SK-N-MC (cell line): ENCODE results near the gene F3.

Experiments used
- DNase-seq: peaks from one replicate; pipeline ENCODE4 v3.0.0-alpha.2; 2011; ENCODE audit warnings: low read depth, low spot score
- H3K27ac ChIP-seq: fragments of 200-600 bp; sonication (generic); 2 replicates; pipeline ENCODE4 v1.5.1; 2016; ENCODE audit warnings: mixed run types
- H3K36me3 ChIP-seq: fragments of 200-600 bp; sonication (generic); 2 replicates; pipeline ENCODE4 v1.6.1; 2017; ENCODE audit warnings: antibody characterized with exemption, low read length, mixed read lengths; ENCODE audit not compliant: insufficient read depth
- H3K4me3 ChIP-seq: fragments of 200-600 bp; sonication (generic); 2 replicates; pipeline ENCODE4 v1.5.1; 2016
- H3K9ac ChIP-seq: fragments of 200-600 bp; sonication (generic); 2 replicates; pipeline ENCODE4 v1.8.0; 2017; ENCODE audit warnings: mixed run types, mixed read lengths; ENCODE audit not compliant: insufficient read length
- H3K9me3 ChIP-seq: fragments of 200-600 bp; sonication (generic); 2 replicates; pipeline ENCODE4 v1.6.1; 2017; ENCODE audit warnings: low read depth, mild to moderate bottlenecking, antibody characterized with exemption, low read length, moderate library complexity, mixed read lengths
- EZH2 ChIP-seq: fragments of 200-600 bp; sonication (generic); IDR thresholded peaks from one replicate; pipeline ENCODE4 v1.6.1; 2017; ENCODE audit warnings: antibody characterized with exemption
- FOXP2 ChIP-seq: optimal IDR thresholded peaks from 2 replicates; pipeline ENCODE3; 2011; ENCODE audit warnings: mild to moderate bottlenecking, moderate library complexity; ENCODE audit not compliant: insufficient read depth; ENCODE audit errors: extremely low read length, control extremely low read depth
- POLR2AphosphoS5 ChIP-seq: IDR thresholded peaks from 2 replicates; pipeline ENCODE4 v1.6.1; 2012; ENCODE audit warnings: mild to moderate bottlenecking, low read depth, low read length, borderline replicate concordance

F3 gene

DNA sequence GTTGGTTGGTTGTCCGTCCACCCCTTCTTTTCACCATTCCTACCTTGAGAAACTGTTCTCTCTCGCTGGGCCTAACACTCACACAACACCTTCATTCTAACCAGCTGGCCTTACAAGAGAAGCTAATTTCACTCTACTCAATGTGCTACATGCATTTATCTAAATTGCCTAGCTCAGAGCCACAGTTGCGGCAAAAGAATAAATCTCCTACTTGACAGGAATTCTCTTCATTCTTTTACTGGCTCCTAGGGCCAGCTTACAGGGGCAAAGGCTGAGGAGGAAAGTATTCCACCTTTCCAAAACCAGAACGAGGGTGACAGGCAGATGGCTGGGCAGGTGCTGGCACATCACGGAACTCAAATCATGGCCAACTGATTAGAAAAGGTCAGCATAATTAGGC is 6.5 kb downstream of the F3 start:
- H3K36me3 ChIP-seq, result peaks cover 66% of the 10 kb centered on the region
- no peak overlapping the region for H3K4me3 ChIP-seq
- TF ChIP-seq EZH2, result no peak
- no peak overlapping the region for H3K9ac ChIP-seq
- no peak overlapping the region for H3K27ac ChIP-seq
- DNase-seq, result no peak
- H3K9me3 ChIP-seq, result no peaks in the 10 kb centered on the region

GRCh38 chr1:94532077-94532476 is 9.5 kb downstream of the F3 start:
- H3K9ac ChIP-seq, result no peak overlapping the region
- no peak for DNase-seq
- TF ChIP-seq POLR2AphosphoS5, result no peak
- no peak for TF ChIP-seq FOXP2
- no peak for TF ChIP-seq EZH2
- H3K27ac ChIP-seq, result no peak overlapping the region
- no peak overlapping the region for H3K4me3 ChIP-seq
- H3K36me3 ChIP-seq, result peaks cover 60% of the 10 kb centered on the region
- no peaks in the 10 kb centered on the region for H3K9me3 ChIP-seq

DNA sequence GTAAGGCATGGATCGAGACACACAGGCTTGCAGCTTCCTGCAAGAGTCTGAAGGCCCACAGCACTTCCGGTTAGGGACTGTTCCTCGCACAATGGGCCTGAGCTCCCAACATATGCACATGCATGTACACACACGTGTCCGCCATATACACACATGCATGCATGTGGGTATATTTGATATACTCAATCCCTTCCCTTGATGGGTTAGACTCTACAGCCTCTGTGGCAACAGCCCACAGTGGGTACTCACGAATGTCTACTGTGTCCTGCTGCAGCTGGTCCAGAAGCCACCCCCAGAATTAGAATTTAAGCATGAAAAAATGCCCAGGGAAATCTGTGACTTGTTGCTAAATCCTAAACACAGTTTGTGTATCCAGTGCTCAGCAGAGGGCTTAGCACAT is 9.9 kb downstream of the F3 start:
- Histone ChIP-seq H3K9me3 (no peaks in the 10 kb centered on the region), H3K36me3 (peaks cover 56% of the 10 kb centered on the region), H3K9ac (no peak overlapping the region), H3K4me3 (no peak overlapping the region), H3K27ac (no peak overlapping the region)
- TF ChIP-seq FOXP2 (no peak), POLR2AphosphoS5 (no peak), EZH2 (no peak)
- no peak for DNase-seq

GRCh38 chr1:94530373-94530878 is 11.1 kb downstream of the F3 start:
- DNase-seq, result no peak
- Histone ChIP-seq H3K36me3 (peaks cover 47% of the 10 kb centered on the region), H3K27ac (no peak overlapping the region), H3K9ac (no peak overlapping the region), H3K9me3 (no peaks in the 10 kb centered on the region), H3K4me3 (no peak overlapping the region)
- TF ChIP-seq POLR2AphosphoS5 (no peak), EZH2 (no peak), FOXP2 (no peak)

GRCh38 chr1:94529416-94529815 is 12.1 kb downstream of the F3 start:
- Histone ChIP-seq H3K36me3 (peaks cover 37% of the 10 kb centered on the region), H3K9me3 (no peaks in the 10 kb centered on the region), H3K4me3 (no peak overlapping the region), H3K27ac (no peak overlapping the region), H3K9ac (no peak overlapping the region)
- no peak for TF ChIP-seq POLR2AphosphoS5
- no peak for TF ChIP-seq FOXP2
- no peak for TF ChIP-seq EZH2
- DNase-seq, result no peak

DNA sequence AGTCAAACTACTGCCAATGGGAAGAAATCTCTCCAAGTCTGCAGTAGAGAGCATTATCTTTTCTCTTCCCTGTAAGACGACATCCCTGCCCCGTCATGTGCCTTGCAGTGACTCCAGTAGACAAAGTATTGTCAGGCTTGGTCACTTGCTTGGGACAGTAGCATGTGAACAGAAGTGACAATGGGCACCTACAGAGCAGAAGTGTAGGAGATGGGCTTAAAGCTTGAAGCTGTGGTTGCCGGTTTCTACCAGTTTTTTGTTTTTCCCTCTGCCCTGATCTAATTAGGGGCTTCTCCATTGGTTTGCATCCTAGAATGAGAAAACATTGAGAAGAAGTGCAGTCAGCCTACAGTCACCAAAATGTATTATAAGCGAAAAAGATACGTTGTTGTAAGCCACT is 12.7 kb downstream of the F3 start:
- Histone ChIP-seq H3K9me3 (no peaks in the 10 kb centered on the region), H3K9ac (no peak overlapping the region), H3K36me3 (peaks cover 34% of the 10 kb centered on the region), H3K27ac (peak overlapping the region; percentile 40; the same call in 1 of the 2 replicates), H3K4me3 (no peak overlapping the region)
- no peak for TF ChIP-seq FOXP2
- TF ChIP-seq EZH2, result no peak
- TF ChIP-seq POLR2AphosphoS5, result no peak
- no peak for DNase-seq

DNA sequence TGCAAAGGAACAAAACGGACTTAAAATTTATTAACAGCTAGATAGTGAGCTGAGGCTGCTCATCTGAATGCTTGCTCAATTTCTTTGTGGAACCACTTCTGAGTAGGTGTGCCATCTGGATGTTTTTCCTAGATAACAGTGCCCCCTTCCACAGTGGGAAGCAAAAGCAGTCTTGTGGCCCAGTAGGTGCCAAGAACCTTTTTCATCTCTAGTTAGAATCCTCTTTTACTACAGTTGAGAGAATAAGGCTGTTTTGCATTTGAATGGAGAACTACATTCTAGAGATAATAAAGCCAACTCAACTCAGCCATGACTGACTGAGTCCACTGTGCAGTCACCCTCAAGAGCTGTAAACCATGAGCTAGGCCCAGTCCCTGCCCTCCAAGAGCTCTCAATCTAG is 13.3 kb downstream of the F3 start:
- peak overlapping the region; percentile 33; the same call in 1 of the 2 replicates for H3K27ac ChIP-seq
- H3K9ac ChIP-seq, result no peak overlapping the region
- H3K9me3 ChIP-seq, result no peaks in the 10 kb centered on the region
- H3K36me3 ChIP-seq, result peaks cover 34% of the 10 kb centered on the region
- no peak overlapping the region for H3K4me3 ChIP-seq
- TF ChIP-seq FOXP2 (no peak), EZH2 (no peak), POLR2AphosphoS5 (no peak)
- DNase-seq, result no peak

GRCh38 chr1:94527447-94528031 is 14.0 kb downstream of the F3 start:
- no peaks in the 10 kb centered on the region for H3K9me3 ChIP-seq
- H3K4me3 ChIP-seq, result no peak overlapping the region
- peaks cover 26% of the 10 kb centered on the region for H3K36me3 ChIP-seq
- DNase-seq, result no peak
- TF ChIP-seq POLR2AphosphoS5 (0 out of 2 replicates have a peak, but pooled peaks have one; percentile 7), EZH2 (no peak)
- peak overlapping the region; percentile 3; the same call in 1 of the 2 replicates for H3K27ac ChIP-seq
- no peak overlapping the region for H3K9ac ChIP-seq

- Histone ChIP-seq H3K27ac (no peak overlapping the region), H3K9ac (no peak overlapping the region), H3K9me3 (no peaks in the 10 kb centered on the region), H3K36me3 (peaks cover 15% of the 10 kb centered on the region), H3K4me3 (no peak overlapping the region)
- DNase-seq, result no peak
- no peak for TF ChIP-seq POLR2AphosphoS5
- TF ChIP-seq FOXP2, result no peak
- no peak for TF ChIP-seq EZH2
Observed at GRCh38 chr1:94526152-94526980, 15.2 kb downstream of the F3 start.
